Measurements from ENCODE around the gene ARMC12.

GRCh38 chr6:35742842-35743241 lies 6.0 kb downstream of the ARMC12 start:
- TF ChIP-seq POLR2AphosphoS5 (IDR thresholded peaks at IDR 0.05; ENCODE audit: insufficient read depth in 1 of 2, low read depth in 1 of 2) (no peak), CTCF (IDR thresholded peaks at IDR 0.05) (no peak)
